ENCODE results near the gene RPS15A. TPM values are rescaled to one million over a fixed set of nuclear protein-coding genes. Genes with fewer than 3 reads are reported as not detected.

RPS15A gene
- total and polyA plus RNA-seq, 4 donors: 349 to 1,185 (median 895) TPM

DNA sequence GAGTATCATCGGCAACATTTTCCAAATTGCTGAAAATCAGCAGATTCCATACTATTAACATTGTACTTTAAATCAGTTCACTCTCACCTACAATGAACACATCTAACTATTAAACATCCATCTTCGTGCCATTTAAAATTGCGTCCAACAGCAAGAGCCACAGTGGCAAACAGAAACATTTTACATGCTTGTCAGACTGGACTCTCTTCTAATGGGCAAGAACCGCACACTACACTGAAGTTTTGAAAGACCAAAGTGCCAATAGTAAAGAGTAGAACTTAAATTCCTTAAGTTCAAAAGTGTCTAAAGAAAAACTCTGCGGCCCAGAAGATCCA is 652 bp downstream of the RPS15A start:
- H3K27me3 ChIP-seq (ENCODE audit: control insufficient read depth in 4 of 4, insufficient read depth in 4 of 4, low read length in 3 of 4): no peaks in the 10 kb centered on the region
- H3K9me3 ChIP-seq (ENCODE audit: control insufficient read depth in 4 of 4, low read length in 3 of 4): no peaks in the 10 kb centered on the region
- peaks cover 16 to 49% (median 29%) of the 10 kb centered on the region in 4 donors for H3K36me3 ChIP-seq (ENCODE audit: control insufficient read depth in 4 of 4, insufficient read depth in 3 of 4, low read depth in 1 of 4, low read length in 3 of 4)
- peak overlapping the region; percentile 65 to 97 (median 89) for H3K4me3 ChIP-seq (ENCODE audit: low read depth in 1 of 3, low read length in 3 of 3)
- TF ChIP-seq, protein P1, sequence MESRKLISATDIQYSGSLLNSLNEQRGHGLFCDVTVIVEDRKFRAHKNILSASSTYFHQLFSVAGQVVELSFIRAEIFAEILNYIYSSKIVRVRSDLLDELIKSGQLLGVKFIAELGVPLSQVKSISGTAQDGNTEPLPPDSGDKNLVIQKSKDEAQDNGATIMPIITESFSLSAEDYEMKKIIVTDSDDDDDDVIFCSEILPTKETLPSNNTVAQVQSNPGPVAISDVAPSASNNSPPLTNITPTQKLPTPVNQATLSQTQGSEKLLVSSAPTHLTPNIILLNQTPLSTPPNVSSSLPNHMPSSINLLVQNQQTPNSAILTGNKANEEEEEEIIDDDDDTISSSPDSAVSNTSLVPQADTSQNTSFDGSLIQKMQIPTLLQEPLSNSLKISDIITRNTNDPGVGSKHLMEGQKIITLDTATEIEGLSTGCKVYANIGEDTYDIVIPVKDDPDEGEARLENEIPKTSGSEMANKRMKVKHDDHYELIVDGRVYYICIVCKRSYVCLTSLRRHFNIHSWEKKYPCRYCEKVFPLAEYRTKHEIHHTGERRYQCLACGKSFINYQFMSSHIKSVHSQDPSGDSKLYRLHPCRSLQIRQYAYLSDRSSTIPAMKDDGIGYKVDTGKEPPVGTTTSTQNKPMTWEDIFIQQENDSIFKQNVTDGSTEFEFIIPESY (IDR thresholded peaks at IDR 0.05): no peak
- TF ChIP-seq NR2F2 (IDR thresholded peaks at IDR 0.05): no peak
- TF ChIP-seq CTCF (IDR thresholded peaks at IDR 0.05; ENCODE audit: low read depth, low read length, missing input control): no peak
- TF ChIP-seq, protein P2, sequence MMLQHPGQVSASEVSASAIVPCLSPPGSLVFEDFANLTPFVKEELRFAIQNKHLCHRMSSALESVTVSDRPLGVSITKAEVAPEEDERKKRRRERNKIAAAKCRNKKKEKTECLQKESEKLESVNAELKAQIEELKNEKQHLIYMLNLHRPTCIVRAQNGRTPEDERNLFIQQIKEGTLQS (IDR thresholded peaks at IDR 0.05): no peak
- TF ChIP-seq MAX (IDR thresholded peaks at IDR 0.05): no peak
- TF ChIP-seq FOXA2 (IDR thresholded peaks at IDR 0.05): no peak
- TF ChIP-seq HNF4A (conservative IDR thresholded peaks at IDR 0.05): no peak
- TF ChIP-seq RAD21 (IDR thresholded peaks at IDR 0.05): no peak
- TF ChIP-seq, protein P3, sequence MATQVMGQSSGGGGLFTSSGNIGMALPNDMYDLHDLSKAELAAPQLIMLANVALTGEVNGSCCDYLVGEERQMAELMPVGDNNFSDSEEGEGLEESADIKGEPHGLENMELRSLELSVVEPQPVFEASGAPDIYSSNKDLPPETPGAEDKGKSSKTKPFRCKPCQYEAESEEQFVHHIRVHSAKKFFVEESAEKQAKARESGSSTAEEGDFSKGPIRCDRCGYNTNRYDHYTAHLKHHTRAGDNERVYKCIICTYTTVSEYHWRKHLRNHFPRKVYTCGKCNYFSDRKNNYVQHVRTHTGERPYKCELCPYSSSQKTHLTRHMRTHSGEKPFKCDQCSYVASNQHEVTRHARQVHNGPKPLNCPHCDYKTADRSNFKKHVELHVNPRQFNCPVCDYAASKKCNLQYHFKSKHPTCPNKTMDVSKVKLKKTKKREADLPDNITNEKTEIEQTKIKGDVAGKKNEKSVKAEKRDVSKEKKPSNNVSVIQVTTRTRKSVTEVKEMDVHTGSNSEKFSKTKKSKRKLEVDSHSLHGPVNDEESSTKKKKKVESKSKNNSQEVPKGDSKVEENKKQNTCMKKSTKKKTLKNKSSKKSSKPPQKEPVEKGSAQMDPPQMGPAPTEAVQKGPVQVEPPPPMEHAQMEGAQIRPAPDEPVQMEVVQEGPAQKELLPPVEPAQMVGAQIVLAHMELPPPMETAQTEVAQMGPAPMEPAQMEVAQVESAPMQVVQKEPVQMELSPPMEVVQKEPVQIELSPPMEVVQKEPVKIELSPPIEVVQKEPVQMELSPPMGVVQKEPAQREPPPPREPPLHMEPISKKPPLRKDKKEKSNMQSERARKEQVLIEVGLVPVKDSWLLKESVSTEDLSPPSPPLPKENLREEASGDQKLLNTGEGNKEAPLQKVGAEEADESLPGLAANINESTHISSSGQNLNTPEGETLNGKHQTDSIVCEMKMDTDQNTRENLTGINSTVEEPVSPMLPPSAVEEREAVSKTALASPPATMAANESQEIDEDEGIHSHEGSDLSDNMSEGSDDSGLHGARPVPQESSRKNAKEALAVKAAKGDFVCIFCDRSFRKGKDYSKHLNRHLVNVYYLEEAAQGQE (IDR thresholded peaks at IDR 0.05): no peak
- no peak for TF ChIP-seq GABPA (IDR thresholded peaks at IDR 0.05 in 1 of 2, conservative IDR thresholded peaks at IDR 0.05 in 1 of 2)
- TF ChIP-seq SP1 (IDR thresholded peaks at IDR 0.05): no peak
- TF ChIP-seq FOXA1 (IDR thresholded peaks at IDR 0.05): no peak
- peaks cover 4 to 29% (median 21%) of the 10 kb centered on the region in 4 donors for H3K4me1 ChIP-seq (ENCODE audit: control insufficient read depth in 4 of 4, insufficient read depth in 4 of 4, low read length in 3 of 4)
- H3K9ac ChIP-seq (ENCODE audit: low read depth in 1 of 2, low read length in 2 of 2): peak overlapping the region; percentile 94 to 95
- peak overlapping the region; percentile 55 to 64 for H3K27ac ChIP-seq (ENCODE audit: low read depth in 1 of 2, low read length in 2 of 2)
- under 1% methylated on average over 5 of the region's 5 CpGs for WGBS
- DNase-seq (ENCODE audit: low spot score): no peak

DNA sequence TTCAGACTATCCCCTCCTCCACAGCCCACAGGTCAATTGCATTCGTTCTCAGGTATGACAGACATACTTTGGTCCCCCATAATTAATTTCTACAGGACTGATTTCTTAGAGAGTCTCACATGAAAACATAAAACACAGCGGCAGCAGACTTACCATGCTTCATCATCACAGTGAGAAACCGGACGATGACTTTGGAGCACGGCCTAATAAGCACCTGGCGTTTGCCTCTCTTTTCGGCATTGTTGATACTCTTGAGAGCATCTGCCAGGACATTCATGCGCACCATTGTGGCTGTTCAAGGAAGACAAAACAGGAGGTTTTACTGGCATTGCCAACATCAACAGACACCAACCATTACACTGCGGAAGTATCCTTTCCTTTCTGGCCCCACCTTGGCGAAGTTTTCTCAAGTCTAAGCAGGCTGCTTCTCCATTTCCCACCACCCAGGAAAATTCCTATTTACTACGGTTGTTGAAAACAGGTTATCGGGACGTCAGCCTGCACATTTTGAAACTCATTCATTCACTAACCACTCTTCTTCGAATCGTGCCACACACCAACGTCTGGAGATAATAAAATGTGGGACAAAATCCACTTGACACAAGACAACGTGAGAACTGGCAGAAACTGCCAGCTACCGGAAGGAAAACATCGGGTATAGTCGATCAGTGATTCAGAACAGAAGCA is 1.2 kb downstream of the RPS15A start:
- Histone ChIP-seq H3K9me3 (ENCODE audit: control insufficient read depth in 4 of 4, low read length in 3 of 4) (no peaks in the 10 kb centered on the region), H3K27me3 (ENCODE audit: control insufficient read depth in 4 of 4, insufficient read depth in 4 of 4, low read length in 3 of 4) (no peaks in the 10 kb centered on the region), H3K4me1 (ENCODE audit: control insufficient read depth in 4 of 4, insufficient read depth in 4 of 4, low read length in 3 of 4) (peaks cover 4 to 26% (median 21%) of the 10 kb centered on the region in 4 donors), H3K27ac (ENCODE audit: low read depth in 1 of 2, low read length in 2 of 2) (peak overlapping the region; percentile 55 to 64), H3K36me3 (ENCODE audit: control insufficient read depth in 4 of 4, insufficient read depth in 3 of 4, low read depth in 1 of 4, low read length in 3 of 4) (peaks cover 13 to 44% (median 30%) of the 10 kb centered on the region in 4 donors), H3K9ac (ENCODE audit: low read depth in 1 of 2, low read length in 2 of 2) (peak overlapping the region; percentile 94 to 95), H3K4me3 (ENCODE audit: low read depth in 1 of 3, low read length in 3 of 3) (peak overlapping the region; percentile 65 to 97 (median 89))
- no peak for TF ChIP-seq JUND (IDR thresholded peaks at IDR 0.05)
- DNase-seq (ENCODE audit: low spot score): no peak
- 14% methylated on average over 20 of the region's 20 CpGs for WGBS

Data from liver (tissue), 9 donors.